SK-MEL-5 (cell line): ENCODE measurements around the gene CRISPLD2. TPM values are rescaled to one million over a fixed set of nuclear protein-coding genes. Genes with fewer than 3 reads are reported as not detected.

Experiments
- DNase-seq: peaks from one replicate; pipeline ENCODE4 v3.0.0-alpha.2; 2016; ENCODE audit warnings: low read depth, low spot score
- in situ Hi-C: cut with HindIII; loops from 2 replicates; pipeline ENCODE4 v1.10.0; 2016; ENCODE audit warnings: low sequenced_read_pairs, high pct_unique_total_duplicates, low pct_unique_long_range_greater_than_20kb
- total RNA-seq: library from RNA; depleted of rRNA; stranded (reverse); fragments of >200 nt; shearing (Covaris generic); gene quantifications from 2 replicates; pipeline ENCODE4 v1.2.3, GENCODE V29; 2014

Gene CRISPLD2
- total RNA-seq, 1 experiment from 2014 or later: 0.40 TPM

DNA sequence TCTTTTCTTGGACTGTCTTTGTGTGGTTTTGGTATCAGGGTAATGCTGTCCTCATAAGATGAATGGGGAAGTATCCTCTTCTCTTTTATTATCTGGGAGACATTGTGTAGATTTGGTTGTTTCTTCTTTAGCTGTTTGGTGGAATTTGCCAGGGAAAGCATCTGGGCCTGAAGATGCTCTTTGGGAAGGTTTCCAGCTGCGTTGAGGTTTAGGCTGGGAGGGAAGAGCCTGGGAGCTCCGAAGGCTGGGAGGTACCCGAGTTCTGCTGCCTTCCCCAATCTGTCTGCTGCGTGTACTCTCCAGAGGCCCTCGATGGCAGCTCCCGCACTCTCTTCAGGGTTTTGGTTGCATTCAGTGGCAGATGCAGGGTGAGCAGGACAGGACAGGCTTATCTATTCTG lies 25.6 kb upstream of the CRISPLD2 start:
- in situ Hi-C loops: no loop called here
- no peak for DNase-seq

DNA sequence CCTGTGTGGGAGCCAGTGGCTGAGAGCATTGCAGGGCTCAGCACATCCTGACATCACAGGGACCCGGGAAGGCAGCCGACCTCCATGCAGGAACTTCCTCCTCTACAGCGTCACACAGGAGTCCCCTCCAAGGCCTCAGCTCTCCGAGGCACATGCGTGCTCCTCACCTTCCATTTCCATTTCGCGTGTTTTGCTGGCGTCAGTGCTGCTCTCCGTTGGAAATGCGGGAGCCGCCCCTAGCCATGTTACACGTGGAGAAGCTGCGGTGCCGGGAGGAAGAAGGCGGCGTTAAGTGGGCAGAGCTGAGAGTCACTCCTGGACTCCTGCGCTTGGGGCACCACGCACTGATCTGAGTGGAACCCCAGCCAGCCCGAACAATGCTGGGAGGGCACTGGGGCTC lies 25.2 kb upstream of the CRISPLD2 start:
- in situ Hi-C loops: no loop called here
- DNase-seq: no peak

DNA sequence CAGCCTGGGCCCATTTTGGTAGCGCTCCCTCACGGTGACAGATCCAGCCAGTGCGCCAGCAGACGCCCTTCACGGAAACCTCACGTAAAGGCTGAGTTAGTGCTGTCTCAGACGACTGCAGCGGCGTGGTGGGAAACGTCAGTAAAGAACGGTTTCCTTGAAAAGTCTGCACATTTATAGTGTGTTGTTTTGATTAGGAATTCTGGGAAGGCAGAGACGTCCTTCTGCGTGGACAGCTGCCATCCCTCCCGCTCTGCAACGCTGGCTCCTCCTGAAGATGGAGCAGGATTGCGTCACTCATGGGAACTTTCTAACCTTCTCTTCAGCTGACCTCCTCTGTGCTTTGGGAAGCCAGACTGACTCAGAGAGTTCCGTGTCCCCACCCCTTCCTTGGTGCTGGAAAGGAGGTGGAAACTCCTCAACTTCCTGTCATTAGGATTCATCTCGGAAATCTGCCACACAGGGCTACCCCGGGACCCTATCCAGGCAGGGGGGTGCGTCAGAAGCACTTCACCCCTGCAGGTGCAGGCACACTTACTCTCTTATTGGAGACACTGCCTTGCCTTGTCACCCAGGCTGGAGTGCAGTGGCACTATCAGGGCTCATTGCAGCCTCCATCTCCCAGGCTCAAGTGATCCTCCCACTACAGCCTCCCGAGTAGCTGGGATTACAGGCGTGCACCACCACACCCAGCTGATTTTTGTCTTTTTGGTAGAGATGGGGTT lies 24.3 kb upstream of the CRISPLD2 start:
- no peak for DNase-seq
- in situ Hi-C loops: no loop called here

DNA sequence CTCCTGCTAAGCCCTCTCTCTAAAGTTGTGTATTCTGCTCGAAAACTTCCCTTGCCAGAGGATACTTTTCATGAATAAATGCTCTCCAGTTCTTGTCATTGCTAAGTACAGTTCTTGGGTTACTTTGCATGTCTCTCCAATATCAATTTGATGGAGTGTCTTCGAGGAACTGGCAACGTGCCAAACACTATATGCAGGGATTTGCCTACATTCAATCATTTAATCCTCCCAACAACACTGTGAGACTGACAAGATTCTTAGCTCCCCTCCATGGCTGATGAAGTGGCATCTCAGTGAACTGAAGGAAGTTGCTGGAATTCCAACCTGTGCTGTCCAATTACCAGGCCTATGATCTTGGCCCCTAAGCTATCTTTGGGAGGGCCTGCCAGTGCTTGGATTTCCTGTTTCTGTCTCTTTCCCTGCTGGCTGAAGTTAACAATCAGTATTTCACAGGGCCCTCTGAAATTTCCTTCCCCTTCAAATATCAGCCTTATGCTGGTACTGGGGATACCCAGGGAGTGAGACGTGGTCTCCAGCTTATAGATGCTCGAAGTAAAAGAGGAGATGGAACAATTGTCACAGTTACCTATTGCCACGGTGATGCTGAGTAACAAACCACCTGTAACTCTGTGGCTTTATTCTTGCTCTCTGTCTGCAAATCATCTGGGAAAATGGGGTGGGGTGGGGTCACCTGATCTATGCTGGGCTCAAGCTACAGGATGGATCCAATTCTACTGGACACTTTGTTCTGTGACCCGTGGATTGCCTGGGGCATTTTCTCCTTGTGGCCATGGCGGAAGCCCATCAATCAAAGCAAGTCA lies 19.4 kb upstream of the CRISPLD2 start:
- in situ Hi-C loops: no loop called here
- no peak for DNase-seq

DNA sequence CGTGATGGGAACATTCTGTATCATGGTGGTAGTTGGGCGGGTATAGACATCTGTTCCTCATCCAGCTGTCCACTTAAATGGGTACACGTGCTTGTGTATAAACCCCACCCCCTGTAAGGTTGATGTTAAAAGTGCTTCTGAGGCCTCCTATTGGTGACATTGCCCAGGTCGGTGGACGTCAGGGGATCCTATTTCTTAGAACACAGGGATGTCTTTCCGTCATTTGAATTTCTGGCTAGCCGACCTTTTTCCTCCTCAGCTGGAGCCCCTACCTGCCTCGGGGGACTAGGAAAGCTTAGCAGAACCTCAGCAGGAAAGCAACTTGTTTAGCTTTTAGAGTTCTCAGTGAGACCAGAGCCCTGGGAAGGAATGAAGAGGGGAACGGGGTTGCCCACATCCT lies 16.6 kb upstream of the CRISPLD2 start:
- in situ Hi-C loops: no loop called here
- no peak for DNase-seq

DNA sequence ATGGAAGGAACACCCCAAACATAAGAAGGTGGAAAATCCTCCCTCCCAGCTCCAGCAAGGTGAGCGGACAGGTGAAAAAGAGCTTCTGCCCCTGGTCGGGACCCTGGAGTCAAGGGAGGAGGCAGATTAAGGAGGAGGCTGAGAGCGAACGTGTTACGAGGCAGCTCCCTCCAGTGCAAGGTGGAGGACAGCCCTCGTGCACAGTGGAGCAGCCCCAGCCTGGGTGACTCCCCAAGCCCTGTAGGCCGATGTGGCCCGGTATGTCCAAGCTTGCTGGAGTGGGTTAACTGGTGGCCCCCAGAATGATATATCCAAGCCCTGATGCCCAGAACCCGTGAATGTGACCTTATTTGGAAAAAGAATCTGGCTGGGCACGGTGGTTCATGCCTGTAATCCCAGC lies 15.5 kb upstream of the CRISPLD2 start:
- no peak for DNase-seq
- in situ Hi-C loops: no loop called here

DNA sequence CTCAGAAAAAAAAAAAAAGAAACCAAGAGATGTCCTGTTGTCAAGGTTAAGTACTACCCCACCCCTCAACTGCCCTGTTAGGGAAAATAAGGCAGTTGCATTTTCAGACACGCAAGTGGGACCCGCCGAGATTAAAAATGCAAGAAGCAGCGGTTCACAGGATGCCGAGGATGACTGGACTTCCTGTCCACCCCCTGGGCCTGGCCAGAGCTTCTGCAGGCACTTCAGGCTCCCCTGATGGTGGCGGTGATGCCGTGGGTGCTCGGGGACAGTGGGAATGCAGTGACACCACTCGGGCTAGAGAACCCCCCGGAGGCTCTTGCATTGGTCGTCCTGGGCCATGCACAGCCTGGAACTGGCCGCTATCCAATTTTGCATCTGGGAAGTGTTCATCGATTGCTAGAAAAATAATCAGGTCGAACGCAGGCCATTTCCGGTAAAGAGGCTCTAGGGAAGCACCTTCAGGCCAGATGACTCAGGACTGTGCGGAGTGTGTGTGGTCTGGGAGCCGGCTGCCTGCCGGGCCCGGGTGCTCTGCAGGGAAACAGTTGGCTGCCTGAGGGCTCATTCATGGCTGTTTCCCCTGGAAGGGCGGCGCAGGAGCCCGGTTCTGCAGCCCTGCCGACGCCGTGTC lies 13.4 kb upstream of the CRISPLD2 start:
- no peak for DNase-seq
- in situ Hi-C loops: no loop called here

DNA sequence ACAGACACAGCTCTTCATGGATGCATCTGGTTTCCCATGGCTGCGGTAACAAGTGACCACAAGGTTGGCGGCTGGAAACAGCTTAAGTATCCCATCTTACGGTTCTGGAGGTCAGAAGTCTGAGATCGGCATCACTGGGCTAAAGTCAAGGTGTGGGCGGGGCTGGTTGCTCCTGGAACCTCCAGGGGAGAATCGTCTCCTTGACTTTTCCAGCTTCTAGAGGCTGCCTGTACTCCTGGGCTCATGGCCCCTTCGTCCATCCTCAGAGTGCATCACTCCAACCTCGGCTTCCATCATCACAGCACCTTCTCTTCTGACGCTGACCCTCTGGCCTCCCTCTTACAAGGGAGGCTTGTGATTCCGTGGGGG lies 12.9 kb upstream of the CRISPLD2 start:
- no peak for DNase-seq
- in situ Hi-C loops: no loop called here

DNA sequence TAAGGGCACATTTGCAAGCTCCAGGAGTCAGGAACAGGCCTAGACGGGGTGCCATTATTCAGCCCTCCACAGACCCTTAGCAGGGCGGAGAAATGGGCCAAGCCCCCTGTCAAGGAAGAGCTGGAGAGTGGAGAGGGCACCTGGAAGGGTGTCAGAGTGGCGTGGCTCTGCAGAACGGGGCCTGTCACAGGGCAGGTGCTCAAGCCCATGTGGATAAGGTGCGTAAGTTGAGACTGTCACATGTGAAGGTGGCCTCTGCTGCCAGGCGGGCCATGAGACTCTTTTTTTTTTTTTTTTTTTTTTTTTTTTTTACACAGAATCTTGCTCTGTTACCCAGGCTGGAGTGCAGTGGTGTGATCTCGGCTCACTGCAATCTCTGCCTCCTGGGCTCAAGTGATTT lies 12.0 kb upstream of the CRISPLD2 start:
- in situ Hi-C loops: no loop called here
- DNase-seq: no peak

DNA sequence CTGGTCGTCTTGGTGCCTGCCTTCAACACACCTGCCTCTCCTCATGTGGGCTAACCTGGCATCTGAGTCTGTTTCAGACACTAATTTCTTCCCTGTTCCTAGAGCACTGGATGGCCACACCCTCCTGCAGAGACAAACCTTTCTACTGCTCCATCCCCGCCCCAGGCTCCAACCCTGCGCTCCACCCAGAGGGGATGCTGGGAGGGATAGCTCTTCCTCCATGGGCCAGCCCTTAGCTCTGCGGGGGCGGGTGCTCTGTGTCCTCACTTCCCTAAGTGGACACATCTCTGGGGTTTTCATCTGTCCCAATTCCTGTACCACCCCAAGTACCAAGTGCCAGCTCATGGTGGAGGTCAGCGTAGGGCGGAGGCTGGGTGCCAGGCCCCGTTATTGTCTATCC lies 11.0 kb upstream of the CRISPLD2 start:
- in situ Hi-C loops: no loop called here
- DNase-seq: no peak

DNA sequence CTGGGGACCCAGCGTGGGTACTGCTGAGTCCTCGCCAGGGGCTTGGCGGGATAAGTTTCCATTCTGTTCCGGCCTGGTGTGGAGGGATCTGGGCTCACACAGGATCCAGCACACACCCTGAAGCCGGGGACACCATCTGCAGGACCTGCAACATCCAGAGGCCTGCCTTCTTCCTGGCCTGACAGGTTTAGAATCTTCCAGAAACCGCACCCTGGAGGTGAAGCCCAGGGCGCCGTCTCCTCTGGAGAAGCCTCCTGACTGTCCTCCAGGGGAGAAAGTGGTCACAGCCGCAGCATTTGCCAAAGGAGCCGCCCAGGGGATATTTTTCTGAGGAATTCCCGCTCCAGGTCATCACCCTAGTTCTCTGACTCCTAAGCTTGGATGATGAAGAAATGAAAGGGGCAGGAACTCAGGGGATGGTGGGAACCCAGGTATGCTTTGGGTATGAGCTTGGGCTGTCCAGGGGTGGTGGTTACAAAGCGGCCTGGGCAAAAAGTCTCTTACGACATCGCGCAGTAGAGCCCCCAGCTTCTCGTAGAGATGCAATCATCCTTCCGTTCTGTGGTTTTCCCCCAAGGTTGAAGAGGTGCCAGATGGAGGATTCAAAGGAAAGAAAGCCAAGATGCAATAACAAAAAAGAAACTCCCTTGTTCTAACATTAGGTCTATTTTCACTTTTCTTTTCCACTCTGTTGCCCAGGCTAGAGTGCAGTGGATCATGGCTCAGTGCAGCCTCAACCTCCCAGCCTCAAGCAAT lies 9.1 kb upstream of the CRISPLD2 start:
- in situ Hi-C loops: no loop called here
- no peak for DNase-seq

DNA sequence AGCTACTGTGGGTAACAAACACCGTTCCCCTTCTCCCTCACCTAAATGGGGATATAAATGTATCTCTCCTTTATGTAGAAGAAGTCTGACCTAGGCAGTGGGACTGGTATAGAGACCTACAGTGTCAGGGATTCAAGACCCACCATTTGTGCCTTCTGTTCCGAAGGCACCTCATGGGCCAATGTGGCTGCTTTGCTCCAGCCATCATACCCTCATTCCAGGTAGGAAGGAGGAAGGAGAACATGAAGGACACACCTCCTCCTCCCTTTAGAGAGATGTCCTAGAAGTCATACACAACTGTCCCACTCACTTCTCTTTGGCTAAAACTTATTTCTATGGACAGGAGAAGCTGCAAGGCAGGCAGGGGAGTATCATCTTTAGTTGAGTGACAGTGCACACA lies 8.3 kb upstream of the CRISPLD2 start:
- in situ Hi-C loops: no loop called here
- no peak for DNase-seq

DNA sequence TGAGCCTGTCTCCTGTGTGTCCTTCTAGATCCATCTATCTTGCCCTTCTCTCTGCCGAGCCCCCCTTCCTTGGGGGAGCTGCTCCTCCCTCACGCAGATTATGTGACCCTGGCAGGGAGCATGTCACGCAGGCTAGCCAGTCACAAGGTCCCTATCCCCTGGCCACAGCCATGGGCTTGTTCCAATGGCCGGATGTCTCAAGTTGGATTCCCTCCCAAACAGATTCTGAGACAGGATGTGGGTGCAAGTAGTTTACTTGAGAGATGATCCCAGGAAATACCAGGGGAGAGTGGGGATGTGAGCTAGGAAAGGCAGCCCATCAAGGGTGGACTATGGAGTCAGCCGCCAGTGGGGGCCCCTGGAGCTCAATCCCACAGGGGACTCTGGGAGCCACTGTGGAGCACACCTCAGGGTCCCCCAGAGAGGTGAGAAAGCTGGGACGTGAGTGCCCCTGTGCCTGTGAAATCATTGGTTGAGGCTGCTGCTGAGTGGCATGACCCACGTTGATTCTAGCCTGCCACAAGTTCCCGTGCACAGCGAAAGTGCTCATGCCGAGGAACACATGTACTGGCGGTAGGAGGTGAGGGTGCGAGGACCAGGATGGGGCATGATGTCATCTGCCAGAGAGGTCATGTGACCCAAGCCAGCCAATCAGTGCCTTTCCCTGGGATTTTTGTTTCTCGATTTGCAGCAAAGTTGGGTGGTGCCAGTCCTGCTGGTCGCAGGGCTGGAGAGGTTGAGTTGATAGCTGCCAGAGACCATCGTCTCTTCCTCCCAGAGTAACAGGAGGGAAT lies 6.4 kb upstream of the CRISPLD2 start:
- no peak for DNase-seq
- in situ Hi-C loops: no loop called here

DNA sequence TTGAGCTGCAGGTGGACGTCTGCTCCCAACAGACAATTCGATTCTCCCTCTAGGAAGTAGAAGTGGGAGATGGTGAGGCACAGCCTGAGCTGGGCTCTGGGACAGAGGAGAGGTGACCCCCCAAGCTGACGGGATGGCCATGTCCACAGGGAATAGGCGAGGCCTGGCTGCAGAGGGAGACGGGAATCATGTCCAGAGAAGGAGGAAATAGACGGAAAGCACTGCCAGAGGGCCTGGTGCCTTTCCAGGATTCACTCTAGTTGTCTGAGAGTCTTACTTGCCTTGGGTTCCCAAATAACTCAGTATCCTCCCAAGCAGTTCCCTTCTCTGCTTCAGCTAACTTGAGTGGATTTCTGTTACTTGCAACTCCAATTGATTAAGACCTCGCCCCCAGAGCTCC lies 4.3 kb upstream of the CRISPLD2 start:
- in situ Hi-C loops: no loop called here
- no peak for DNase-seq

DNA sequence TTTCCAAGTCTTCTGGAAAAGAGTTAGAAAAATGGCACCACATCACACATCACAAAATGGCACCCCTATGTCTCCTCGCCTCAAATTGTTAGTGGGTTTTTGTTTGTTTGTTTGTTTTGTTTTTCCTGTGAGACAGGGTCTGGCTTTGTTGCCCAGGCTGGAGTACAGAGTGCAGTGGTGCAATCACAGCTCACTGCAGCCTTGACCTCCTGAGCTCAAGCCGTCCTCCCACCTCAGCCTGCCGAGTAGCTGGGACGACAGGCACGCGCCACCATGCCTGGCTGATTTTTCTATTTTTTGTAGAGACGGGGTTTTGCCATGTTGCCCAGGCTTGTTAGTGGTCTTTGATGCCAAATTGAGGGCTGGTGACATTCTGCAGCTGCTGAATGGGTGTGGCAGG lies 3.8 kb upstream of the CRISPLD2 start:
- in situ Hi-C loops: no loop called here
- DNase-seq: no peak

DNA sequence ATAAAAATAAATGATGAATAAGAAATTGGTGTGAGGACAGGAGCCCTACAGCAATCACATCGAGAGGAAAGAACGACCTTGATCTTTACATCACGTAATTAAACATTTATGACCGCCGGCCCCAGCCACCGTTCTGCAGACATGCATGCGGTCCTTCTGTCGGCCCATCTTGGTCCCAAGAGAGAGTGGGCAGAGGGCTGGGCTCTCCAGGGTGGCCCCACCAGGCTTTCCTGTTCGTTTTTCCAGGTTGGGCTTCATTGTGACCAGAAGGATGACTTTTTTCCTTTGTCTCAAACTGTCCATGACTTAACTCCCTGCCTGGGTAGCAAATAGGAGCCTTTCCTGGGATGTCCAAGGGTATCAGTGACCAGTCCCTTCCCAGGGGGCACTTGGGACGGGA lies 3.3 kb upstream of the CRISPLD2 start:
- DNase-seq: no peak
- in situ Hi-C loops: no loop called here

DNA sequence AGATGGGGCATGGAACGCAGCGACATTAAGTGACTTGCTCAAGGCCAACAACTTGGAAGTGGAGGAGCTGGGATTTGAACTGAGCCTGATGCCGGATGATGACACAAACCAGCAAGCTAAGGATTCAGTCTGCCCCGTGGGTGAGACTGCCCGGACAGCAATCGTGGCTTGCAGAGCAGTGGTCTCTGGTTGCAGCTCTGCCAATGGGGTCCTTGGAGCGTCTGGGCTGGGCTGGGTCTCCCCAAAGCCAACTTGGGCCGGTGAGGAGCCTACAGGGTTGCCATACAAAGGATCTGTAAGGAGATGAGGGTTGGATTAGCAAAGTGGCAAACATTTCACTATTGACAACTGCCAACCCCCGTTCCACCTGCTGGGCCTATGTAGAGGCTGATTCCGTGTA lies 2.6 kb upstream of the CRISPLD2 start:
- in situ Hi-C loops: no loop called here
- no peak for DNase-seq
